DOHH2 (cell line): ENCODE data around the gene CLCN2.

Source experiments
- H3F3A ChIP-seq: fragments of 200-600 bp; sonication (generic), shearing (Covaris generic); 2 replicates; pipeline ENCODE4 v1.6.0; 2016; ENCODE audit warnings: antibody characterized with exemption, mild to moderate bottlenecking; ENCODE audit not compliant: control insufficient read depth, insufficient read depth
- H3K27ac ChIP-seq: fragments of 200-600 bp; sonication (generic); 2 replicates; pipeline ENCODE4 v1.5.1; 2014; ENCODE audit warnings: low read depth, mild to moderate bottlenecking, low read length, moderate library complexity
- H3K27me3 ChIP-seq: fragments of 200-600 bp; sonication (generic); 2 replicates; pipeline ENCODE4 v1.6.1; 2014; ENCODE audit warnings: mild to moderate bottlenecking, low read length, mixed read lengths; ENCODE audit not compliant: control insufficient read depth
- H3K36me3 ChIP-seq: fragments of 200-600 bp; sonication (generic); 2 replicates; pipeline ENCODE4 v1.6.1; 2014; ENCODE audit warnings: mild to moderate bottlenecking, low read length, moderate library complexity, mixed read lengths; ENCODE audit not compliant: control insufficient read depth
- H3K4me1 ChIP-seq: fragments of 200-600 bp; sonication (generic); 2 replicates; pipeline ENCODE4 v1.6.1; 2014; ENCODE audit warnings: mild to moderate bottlenecking, low read length, mixed read lengths; ENCODE audit not compliant: control insufficient read depth
- H3K4me2 ChIP-seq: fragments of 200-600 bp; sonication (generic); 2 replicates; pipeline ENCODE4 v1.6.0; 2014; ENCODE audit warnings: mild to moderate bottlenecking, low read length, moderate library complexity
- H3K4me3 ChIP-seq: fragments of 200-600 bp; sonication (generic); 2 replicates; pipeline ENCODE4 v1.5.1; 2014; ENCODE audit warnings: mild to moderate bottlenecking, low read length, mixed read lengths
- H3K79me2 ChIP-seq: fragments of 200-600 bp; sonication (generic); 2 replicates; pipeline ENCODE4 v1.6.1; 2014; ENCODE audit warnings: mild to moderate bottlenecking, low read length, mixed read lengths; ENCODE audit not compliant: control insufficient read depth
- H3K9me2 ChIP-seq: fragments of 200-600 bp; sonication (generic); replicated peaks from 2 replicates; pipeline ENCODE4 v1.6.1; 2014; ENCODE audit warnings: mild to moderate bottlenecking, low read length, mixed read lengths; ENCODE audit not compliant: control insufficient read depth
- H3K9me3 ChIP-seq: fragments of 200-600 bp; sonication (generic); 2 replicates; pipeline ENCODE4 v1.6.1; 2014; ENCODE audit warnings: antibody characterized with exemption, low read length, mixed read lengths; ENCODE audit not compliant: control insufficient read depth, insufficient read depth
- H4K20me1 ChIP-seq: fragments of 200-600 bp; sonication (generic); 2 replicates; pipeline ENCODE4 v1.6.0; 2014; ENCODE audit warnings: low read depth, mild to moderate bottlenecking, antibody characterized with exemption, low read length, moderate library complexity; ENCODE audit not compliant: control insufficient read depth, insufficient read depth
- EZH2phosphoT487 ChIP-seq: fragments of 200-600 bp; sonication (generic); IDR thresholded peaks from 2 replicates; pipeline ENCODE4 v1.6.1; 2017; ENCODE audit warnings: borderline replicate concordance, mild to moderate bottlenecking, antibody characterized with exemption, low read length, moderate library complexity, mixed read lengths
- TF ChIP-seq, protein P1 (sequence below): fragments of 200-600 bp; sonication (generic); IDR thresholded peaks from one replicate; pipeline ENCODE4 v1.5.1; 2014; ENCODE audit warnings: antibody characterized with exemption, mild to moderate bottlenecking, low read depth, low read length; ENCODE audit not compliant: poor library complexity, severe bottlenecking

The CLCN2 gene

DNA sequence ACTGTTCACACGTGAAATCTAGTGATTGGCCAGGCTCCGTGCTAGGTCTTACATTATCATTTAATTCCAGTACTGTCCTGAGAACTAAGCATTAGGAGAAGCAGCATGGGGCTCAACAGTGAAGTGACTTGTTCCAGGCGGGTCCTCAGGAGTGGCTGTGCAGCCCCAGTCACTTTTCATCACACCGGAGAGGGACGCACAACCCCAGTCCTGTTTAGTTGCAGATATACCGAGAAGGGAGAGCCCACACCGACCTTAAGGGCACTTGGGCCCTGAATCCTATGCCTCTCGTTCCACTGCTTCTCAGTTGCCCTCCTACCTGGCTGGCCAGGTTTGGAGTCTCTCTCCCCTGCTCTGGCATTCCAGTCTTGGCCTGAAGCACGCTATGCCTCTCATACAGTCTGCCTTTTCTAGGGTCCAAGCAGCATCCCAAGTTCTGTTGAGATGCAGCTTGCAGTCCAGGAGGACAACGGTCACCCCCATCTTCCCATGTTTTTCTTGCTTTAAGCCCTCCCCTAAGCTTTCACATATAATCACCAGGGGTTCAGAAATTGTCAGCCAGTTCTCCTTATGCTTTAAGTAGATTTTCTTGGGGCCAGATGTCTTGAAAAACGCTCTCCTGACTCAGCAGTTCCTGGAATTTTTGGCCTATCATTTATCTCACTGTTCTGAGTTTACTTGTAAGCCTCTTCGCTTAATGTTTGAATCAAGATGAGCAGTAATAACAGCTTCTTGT lies 13.9 kb downstream of the CLCN2 start:
- Histone ChIP-seq H3K79me2 (no peaks in the 10 kb centered on the region), H3K9me2 (no peaks in the 10 kb centered on the region), H3K36me3 (no peaks in the 10 kb centered on the region), H3K27ac (no peak overlapping the region), H3F3A (no peaks in the 10 kb centered on the region), H3K4me2 (no peak overlapping the region), H3K9me3 (no peaks in the 10 kb centered on the region), H4K20me1 (no peaks in the 10 kb centered on the region), H3K4me1 (no peaks in the 10 kb centered on the region), H3K4me3 (no peak overlapping the region), H3K27me3 (no peaks in the 10 kb centered on the region)
- TF ChIP-seq, protein P1, sequence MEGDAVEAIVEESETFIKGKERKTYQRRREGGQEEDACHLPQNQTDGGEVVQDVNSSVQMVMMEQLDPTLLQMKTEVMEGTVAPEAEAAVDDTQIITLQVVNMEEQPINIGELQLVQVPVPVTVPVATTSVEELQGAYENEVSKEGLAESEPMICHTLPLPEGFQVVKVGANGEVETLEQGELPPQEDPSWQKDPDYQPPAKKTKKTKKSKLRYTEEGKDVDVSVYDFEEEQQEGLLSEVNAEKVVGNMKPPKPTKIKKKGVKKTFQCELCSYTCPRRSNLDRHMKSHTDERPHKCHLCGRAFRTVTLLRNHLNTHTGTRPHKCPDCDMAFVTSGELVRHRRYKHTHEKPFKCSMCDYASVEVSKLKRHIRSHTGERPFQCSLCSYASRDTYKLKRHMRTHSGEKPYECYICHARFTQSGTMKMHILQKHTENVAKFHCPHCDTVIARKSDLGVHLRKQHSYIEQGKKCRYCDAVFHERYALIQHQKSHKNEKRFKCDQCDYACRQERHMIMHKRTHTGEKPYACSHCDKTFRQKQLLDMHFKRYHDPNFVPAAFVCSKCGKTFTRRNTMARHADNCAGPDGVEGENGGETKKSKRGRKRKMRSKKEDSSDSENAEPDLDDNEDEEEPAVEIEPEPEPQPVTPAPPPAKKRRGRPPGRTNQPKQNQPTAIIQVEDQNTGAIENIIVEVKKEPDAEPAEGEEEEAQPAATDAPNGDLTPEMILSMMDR = no peak
- TF ChIP-seq EZH2phosphoT487 = no peak

DNA sequence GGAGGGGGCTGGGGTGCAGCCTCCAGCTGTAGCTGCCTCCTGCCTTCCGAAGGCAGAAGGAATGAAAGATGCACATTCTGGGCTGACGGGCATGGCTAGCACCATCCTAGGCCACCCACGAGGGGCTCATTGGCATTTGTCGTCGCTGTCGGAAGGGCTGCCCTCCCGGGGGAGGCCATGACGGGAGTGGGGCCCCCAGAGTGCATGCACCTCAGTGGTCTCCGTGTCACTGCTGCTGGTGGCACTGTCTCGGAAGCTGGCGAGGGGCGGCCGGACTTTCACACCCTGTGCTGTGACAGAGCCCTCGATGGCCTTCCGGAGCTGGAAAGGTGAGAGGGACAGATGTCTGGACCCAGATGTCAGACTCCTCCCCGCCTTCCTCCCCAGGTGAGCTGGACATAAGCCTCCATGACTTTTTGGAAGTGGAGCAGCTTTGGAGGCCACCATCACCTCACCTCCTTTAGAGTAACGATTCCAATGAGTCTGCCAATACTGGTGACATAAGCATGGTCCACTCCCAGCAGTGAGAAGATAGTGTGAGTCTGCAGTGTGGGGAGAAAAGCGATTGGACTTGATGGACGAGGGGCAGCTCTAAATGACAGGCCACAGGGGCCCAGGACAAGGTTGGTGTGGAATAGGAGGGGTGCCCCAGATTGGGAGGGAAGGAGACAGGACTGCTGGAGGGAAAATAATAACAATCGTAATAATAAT lies 14.8 kb downstream of the CLCN2 start:
- no peak for TF ChIP-seq EZH2phosphoT487
- H3K27me3 ChIP-seq = no peaks in the 10 kb centered on the region
- no peaks in the 10 kb centered on the region for H3F3A ChIP-seq
- H3K4me2 ChIP-seq = no peak overlapping the region
- no peaks in the 10 kb centered on the region for H3K79me2 ChIP-seq
- no peaks in the 10 kb centered on the region for H3K4me1 ChIP-seq
- H3K36me3 ChIP-seq = no peaks in the 10 kb centered on the region
- no peak overlapping the region for H3K4me3 ChIP-seq
- H4K20me1 ChIP-seq = no peaks in the 10 kb centered on the region
- H3K9me3 ChIP-seq = no peaks in the 10 kb centered on the region
- no peaks in the 10 kb centered on the region for H3K9me2 ChIP-seq
- H3K27ac ChIP-seq = no peak overlapping the region

DNA sequence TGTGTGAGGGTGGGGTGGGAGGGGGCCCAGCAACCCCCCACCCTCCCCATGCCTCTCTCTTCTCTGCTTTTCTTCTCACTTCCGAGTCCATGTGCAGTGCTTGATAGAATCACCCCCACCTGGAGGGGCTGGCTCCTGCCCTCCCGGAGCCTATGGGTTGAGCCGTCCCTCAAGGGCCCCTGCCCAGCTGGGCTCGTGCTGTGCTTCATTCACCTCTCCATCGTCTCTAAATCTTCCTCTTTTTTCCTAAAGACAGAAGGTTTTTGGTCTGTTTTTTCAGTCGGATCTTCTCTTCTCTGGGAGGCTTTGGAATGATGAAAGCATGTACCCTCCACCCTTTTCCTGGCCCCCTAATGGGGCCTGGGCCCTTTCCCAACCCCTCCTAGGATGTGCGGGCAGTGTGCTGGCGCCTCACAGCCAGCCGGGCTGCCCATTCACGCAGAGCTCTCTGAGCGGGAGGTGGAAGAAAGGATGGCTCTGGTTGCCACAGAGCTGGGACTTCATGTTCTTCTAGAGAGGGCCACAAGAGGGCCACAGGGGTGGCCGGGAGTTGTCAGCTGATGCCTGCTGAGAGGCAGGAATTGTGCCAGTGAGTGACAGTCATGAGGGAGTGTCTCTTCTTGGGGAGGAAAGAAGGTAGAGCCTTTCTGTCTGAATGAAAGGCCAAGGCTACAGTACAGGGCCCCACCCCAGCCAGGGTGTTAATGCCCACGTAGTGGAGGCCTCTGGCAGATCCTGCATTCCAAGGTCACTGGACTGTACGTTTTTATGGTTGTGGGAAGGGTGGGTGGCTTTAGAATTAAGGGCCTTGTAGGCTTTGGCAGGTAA lies 15.9 kb downstream of the CLCN2 start:
- H3F3A ChIP-seq = no peaks in the 10 kb centered on the region
- H3K27me3 ChIP-seq = no peaks in the 10 kb centered on the region
- no peaks in the 10 kb centered on the region for H3K4me1 ChIP-seq
- TF ChIP-seq, protein P1 = peak; percentile 58
- TF ChIP-seq EZH2phosphoT487 = no peak
- no peaks in the 10 kb centered on the region for H3K79me2 ChIP-seq
- no peaks in the 10 kb centered on the region for H3K36me3 ChIP-seq
- no peak overlapping the region for H3K27ac ChIP-seq
- no peak overlapping the region for H3K4me2 ChIP-seq
- H3K9me2 ChIP-seq = no peaks in the 10 kb centered on the region
- H3K4me3 ChIP-seq = no peak overlapping the region
- no peaks in the 10 kb centered on the region for H3K9me3 ChIP-seq
- no peaks in the 10 kb centered on the region for H4K20me1 ChIP-seq
